Neural progenitor cell (in vitro differentiated cells): Measurements from ENCODE around the gene NTHL1. TPM values are rescaled to one million over a fixed set of nuclear protein-coding genes. Genes with fewer than 3 reads are reported as not detected.

Experiments used
- DNase-seq: peaks from one replicate; pipeline ENCODE4 v3.0.0-alpha.2; 2016; ENCODE audit warnings: low spot score
- H2AFZ ChIP-seq: fragments of 200-600 bp; sonication (generic); replicated peaks from 2 replicates; pipeline ENCODE4 v1.6.1; 2016; ENCODE audit warnings: antibody characterized with exemption
- H3F3A ChIP-seq: fragments of 200-600 bp; sonication (generic); 2 replicates; pipeline ENCODE4 v1.6.1; 2016; ENCODE audit warnings: antibody characterized with exemption, low read depth
- H3K27ac ChIP-seq: fragments of 200-600 bp; sonication (generic); 2 replicates; pipeline ENCODE4 v1.5.1; 2016; ENCODE audit warnings: mild to moderate bottlenecking
- H3K27me3 ChIP-seq: fragments of 200-600 bp; sonication (generic); 2 replicates; pipeline ENCODE4 v1.6.1; 2016; ENCODE audit warnings: mild to moderate bottlenecking, moderate library complexity
- H3K36me3 ChIP-seq: fragments of 200-600 bp; sonication (generic); 2 replicates; pipeline ENCODE4 v1.5.1; 2016
- H3K4me1 ChIP-seq: fragments of 200-600 bp; sonication (generic); 2 replicates; pipeline ENCODE4 v1.6.1; 2016; ENCODE audit warnings: mixed run types
- H3K4me2 ChIP-seq: fragments of 200-600 bp; sonication (generic); 2 replicates; pipeline ENCODE4 v1.6.1; 2016
- H3K4me3 ChIP-seq: fragments of 200-600 bp; sonication (generic); 2 replicates; pipeline ENCODE4 v1.5.1; 2016
- H3K79me2 ChIP-seq: fragments of 200-600 bp; sonication (generic); 2 replicates; pipeline ENCODE4 v1.6.1; 2016; ENCODE audit warnings: low read depth
- H3K9ac ChIP-seq: fragments of 200-600 bp; sonication (generic); 2 replicates; pipeline ENCODE4 v1.6.1; 2016
- H3K9me3 ChIP-seq: fragments of 200-600 bp; sonication (generic); 2 replicates; pipeline ENCODE4 v1.5.1; 2016; ENCODE audit warnings: low read depth
- H4K20me1 ChIP-seq: fragments of 200-600 bp; sonication (generic); 2 replicates; pipeline ENCODE4 v1.6.1; 2016; ENCODE audit warnings: low read depth
- H3K27ac Mint-ChIP-seq: 3 replicates; pipeline ENCODE4 v1.8.0; 2021; ENCODE audit warnings: mixed read lengths
- H3K27me3 Mint-ChIP-seq: 2 replicates; pipeline ENCODE4 v1.8.0; 2022; ENCODE audit warnings: low read depth, mild to moderate bottlenecking, inconsistent platforms, moderate library complexity, mixed read lengths; ENCODE audit not compliant: insufficient read depth
- H3K36me3 Mint-ChIP-seq: 3 replicates; pipeline ENCODE4 v1.8.0; 2021; ENCODE audit warnings: mixed read lengths
- H3K4me1 Mint-ChIP-seq: 3 replicates; pipeline ENCODE4 v1.8.0; 2021; ENCODE audit warnings: mixed read lengths
- H3K4me3 Mint-ChIP-seq: 3 replicates; pipeline ENCODE4 v1.8.0; 2021; ENCODE audit warnings: mild to moderate bottlenecking, moderate library complexity, mixed read lengths
- H3K9me3 Mint-ChIP-seq: 3 replicates; pipeline ENCODE4 v1.8.0; 2020; ENCODE audit warnings: mixed read lengths
- CTCF ChIP-seq: fragments of 200-600 bp; sonication (generic); IDR thresholded peaks from 2 replicates; pipeline ENCODE4 v1.5.1; 2017; ENCODE audit warnings: antibody characterized with exemption, mild to moderate bottlenecking
- EZH2 ChIP-seq: fragments of 200-600 bp; sonication (generic); IDR thresholded peaks from 2 replicates; pipeline ENCODE4 v1.6.1; 2017; ENCODE audit warnings: antibody characterized with exemption, mild to moderate bottlenecking, moderate library complexity
- EZH2phosphoT487 ChIP-seq: fragments of 200-600 bp; sonication (generic); IDR thresholded peaks from 2 replicates; pipeline ENCODE4 v1.6.1; 2017; ENCODE audit warnings: antibody characterized with exemption
- total RNA-seq: library from RNA; depleted of rRNA; stranded (reverse); fragments of >200 nt; gene quantifications from 2 replicates; pipeline ENCODE4 v1.2.3, GENCODE V29; 2015; ENCODE audit warnings: low replicate concordance

NTHL1 gene
- total RNA-seq, 1 donor from 2014 or later = 26.3 TPM

- peaks cover 58% of the 10 kb centered on the region for H3F3A ChIP-seq
- H3K4me1 ChIP-seq = peaks cover 10% of the 10 kb centered on the region
- peaks cover 27% of the 10 kb centered on the region for H3K27me3 Mint-ChIP-seq
- peaks cover 11% of the 10 kb centered on the region for H3K4me1 Mint-ChIP-seq
- H3K4me3 ChIP-seq = no peak overlapping the region
- H3K79me2 ChIP-seq = no peaks in the 10 kb centered on the region
- H3K27ac ChIP-seq = no peak overlapping the region
- TF ChIP-seq EZH2phosphoT487 (no peak), EZH2 (no peak), CTCF (no peak)
- no peak overlapping the region for H2AFZ ChIP-seq
- H3K9me3 Mint-ChIP-seq = peaks cover 2% of the 10 kb centered on the region
- no peak overlapping the region for H3K27ac Mint-ChIP-seq
- no peaks in the 10 kb centered on the region for H3K36me3 ChIP-seq
- H4K20me1 ChIP-seq = peaks cover 24% of the 10 kb centered on the region
- H3K36me3 Mint-ChIP-seq = peaks cover 8% of the 10 kb centered on the region
- peak overlapping the region; percentile 24 for H3K4me2 ChIP-seq
- DNase-seq = peak; percentile 51
- H3K27me3 ChIP-seq = peaks cover 58% of the 10 kb centered on the region
- no peak overlapping the region for H3K9ac ChIP-seq
- no peak overlapping the region for H3K4me3 Mint-ChIP-seq
- no peaks in the 10 kb centered on the region for H3K9me3 ChIP-seq
These were observed 54.8 kb downstream of the NTHL1 start for GRCh38 chr16:1992704-1993317.

- peaks cover 24% of the 10 kb centered on the region for H4K20me1 ChIP-seq
- H3K9ac ChIP-seq = no peak overlapping the region
- H3K27ac ChIP-seq = no peak overlapping the region
- peak overlapping the region; percentile 28 for H3K4me3 ChIP-seq
- H3K4me1 ChIP-seq = peaks cover 10% of the 10 kb centered on the region
- no peaks in the 10 kb centered on the region for H3K36me3 ChIP-seq
- Mint-ChIP-seq H3K27ac (no peak overlapping the region), H3K36me3 (peaks cover 5% of the 10 kb centered on the region), H3K4me1 (peaks cover 11% of the 10 kb centered on the region), H3K27me3 (peaks cover 27% of the 10 kb centered on the region), H3K4me3 (peak overlapping the region; percentile 41), H3K9me3 (peaks cover 2% of the 10 kb centered on the region)
- peaks cover 58% of the 10 kb centered on the region for H3F3A ChIP-seq
- DNase-seq = peak; percentile 97
- H2AFZ ChIP-seq = no peak overlapping the region
- TF ChIP-seq EZH2 (no peak), EZH2phosphoT487 (peak; percentile 19)
- H3K79me2 ChIP-seq = no peaks in the 10 kb centered on the region
- peaks cover 58% of the 10 kb centered on the region for H3K27me3 ChIP-seq
- H3K9me3 ChIP-seq = no peaks in the 10 kb centered on the region
- H3K4me2 ChIP-seq = peak overlapping the region; percentile 84
These were observed 55.5 kb downstream of the NTHL1 start for GRCh38 chr16:1991948-1992703.

- Histone ChIP-seq H3K36me3 (no peaks in the 10 kb centered on the region), H3K4me2 (peak overlapping the region; percentile 84), H3K27ac (no peak overlapping the region), H3K9me3 (no peaks in the 10 kb centered on the region), H3K4me1 (peaks cover 10% of the 10 kb centered on the region), H3K27me3 (peaks cover 58% of the 10 kb centered on the region), H2AFZ (no peak overlapping the region), H3K4me3 (peak overlapping the region; percentile 28), H3F3A (peaks cover 58% of the 10 kb centered on the region), H3K9ac (no peak overlapping the region), H3K79me2 (no peaks in the 10 kb centered on the region), H4K20me1 (peaks cover 24% of the 10 kb centered on the region)
- H3K36me3 Mint-ChIP-seq = peaks cover 10% of the 10 kb centered on the region
- no peak for DNase-seq
- peaks cover 2% of the 10 kb centered on the region for H3K9me3 Mint-ChIP-seq
- peak overlapping the region; percentile 81 for H3K4me3 Mint-ChIP-seq
- no peak overlapping the region for H3K27ac Mint-ChIP-seq
- H3K27me3 Mint-ChIP-seq = peaks cover 27% of the 10 kb centered on the region
- peak; percentile 66 for TF ChIP-seq EZH2phosphoT487
- TF ChIP-seq CTCF = no peak
- TF ChIP-seq EZH2 = peak; percentile 44
- H3K4me1 Mint-ChIP-seq = peaks cover 12% of the 10 kb centered on the region
These were observed 56.1 kb downstream of the NTHL1 start for GRCh38 chr16:1991588-1991947.
